HG03135 (cell line): Measurements from ENCODE around the gene SLC39A12.

Source experiments
- ATAC-seq: cut with Tn5 transposase; IDR thresholded peaks from one replicate; pipeline ENCODE4 v1.9.1; 2021; ENCODE audit warnings: mild to moderate bottlenecking, moderate library complexity; ENCODE audit not compliant: unreplicated experiment

SLC39A12 gene

DNA sequence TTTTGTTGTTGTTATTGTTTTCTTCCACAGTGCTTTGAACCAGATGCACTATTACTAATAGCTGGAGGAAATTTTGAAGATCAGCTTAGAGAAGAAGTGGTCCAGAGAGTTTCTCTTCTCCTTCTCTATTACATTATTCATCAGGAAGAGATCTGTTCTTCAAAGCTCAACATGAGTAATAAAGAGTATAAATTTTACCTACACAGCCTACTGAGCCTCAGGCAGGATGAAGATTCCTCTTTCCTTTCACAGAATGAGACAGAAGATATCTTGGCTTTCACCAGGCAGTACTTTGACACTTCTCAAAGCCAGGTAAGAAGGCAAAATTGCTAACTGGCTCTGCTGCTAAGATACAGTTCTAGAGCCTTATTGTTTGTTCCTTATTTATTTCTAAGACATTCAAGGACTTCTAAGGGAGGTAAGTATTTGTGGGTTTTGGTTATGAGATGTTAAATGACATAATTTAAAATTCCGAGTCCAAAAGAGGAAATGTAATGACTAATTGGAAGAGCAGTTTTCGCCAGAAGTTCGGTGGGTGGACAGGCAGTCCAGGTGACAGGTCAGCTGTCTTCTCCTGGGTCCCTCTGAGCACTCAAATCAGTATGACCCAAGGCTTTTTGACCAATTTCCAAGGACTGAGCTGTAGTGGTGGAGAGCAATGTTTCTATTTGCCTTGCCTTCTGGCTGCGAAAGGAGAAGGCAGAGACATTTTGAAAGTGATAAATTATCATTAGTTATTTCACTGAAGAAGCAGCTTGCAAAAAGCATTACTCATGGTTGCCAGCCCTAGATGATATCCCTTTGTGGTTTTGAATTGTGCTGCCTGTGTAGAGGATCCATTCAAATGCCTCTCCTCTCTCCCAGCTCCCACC lies 10.1 kb downstream of the SLC39A12 start:
- no peak for ATAC-seq

- no peak for ATAC-seq
Measured at GRCh38 chr10:17963431-17963830, 11.7 kb downstream of the SLC39A12 start.

GRCh38 chr10:17965649-17966235 lies 14.0 kb downstream of the SLC39A12 start:
- no peak for ATAC-seq

- no peak for ATAC-seq
Measured at GRCh38 chr10:17974505-17974904, 22.8 kb downstream of the SLC39A12 start.

DNA sequence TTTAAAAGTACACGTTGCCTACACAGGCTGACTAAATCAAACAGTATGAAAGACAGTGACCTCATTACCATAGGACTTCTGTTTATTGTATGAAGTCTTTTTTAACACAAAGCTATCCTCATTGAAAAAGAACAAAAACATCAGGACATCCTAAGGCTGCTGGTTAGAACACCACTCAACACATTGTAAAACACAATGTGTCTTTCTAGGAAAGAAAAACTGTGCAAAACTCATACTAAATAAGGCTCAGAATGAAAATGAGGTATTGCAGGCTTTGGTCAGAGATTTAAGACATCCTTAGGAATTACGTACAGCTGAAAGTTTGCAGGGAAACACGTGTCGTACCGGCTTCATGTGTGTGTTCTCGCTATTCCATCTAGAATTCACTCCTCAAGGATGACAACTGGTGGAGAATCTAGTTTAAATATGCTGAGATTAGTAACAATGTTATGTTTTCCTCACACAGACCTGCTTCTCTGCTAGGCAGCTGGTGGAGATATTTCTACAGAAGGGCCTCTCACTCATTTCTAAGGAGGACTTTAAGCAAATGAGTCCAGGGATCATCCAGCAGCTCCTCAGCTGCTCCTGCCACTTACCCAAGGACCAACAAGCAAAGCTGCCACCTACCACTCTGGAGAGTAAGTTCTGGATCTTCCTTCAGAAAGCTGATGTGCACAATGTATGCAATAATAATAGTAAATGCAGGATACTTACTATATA lies 29.3 kb downstream of the SLC39A12 start:
- ATAC-seq, result no peak

- ATAC-seq, result no peak
Measured at GRCh38 chr10:17981766-17982380, 30.2 kb downstream of the SLC39A12 start.

DNA sequence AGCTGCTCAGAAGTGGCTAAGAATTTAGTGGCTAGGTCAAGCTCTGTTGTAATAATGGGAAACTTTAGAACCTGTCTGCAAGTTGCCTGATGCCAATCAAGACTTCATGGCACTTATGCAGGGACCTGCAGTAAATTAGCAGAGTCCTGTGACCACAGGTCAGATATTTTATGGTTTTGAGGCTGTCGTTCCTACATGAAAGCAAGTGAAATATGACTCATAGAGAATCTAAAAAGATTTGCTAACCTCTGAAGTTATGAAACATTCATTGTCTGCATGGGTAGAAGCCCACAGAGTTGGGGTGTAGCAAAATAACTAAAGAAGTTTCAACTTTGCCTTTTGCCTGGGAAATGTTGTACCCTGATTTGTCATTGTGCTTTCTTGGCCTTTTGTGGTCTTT lies 32.3 kb downstream of the SLC39A12 start:
- no peak for ATAC-seq

- no peak for ATAC-seq
Measured at GRCh38 chr10:17984563-17984962, 32.8 kb downstream of the SLC39A12 start.

DNA sequence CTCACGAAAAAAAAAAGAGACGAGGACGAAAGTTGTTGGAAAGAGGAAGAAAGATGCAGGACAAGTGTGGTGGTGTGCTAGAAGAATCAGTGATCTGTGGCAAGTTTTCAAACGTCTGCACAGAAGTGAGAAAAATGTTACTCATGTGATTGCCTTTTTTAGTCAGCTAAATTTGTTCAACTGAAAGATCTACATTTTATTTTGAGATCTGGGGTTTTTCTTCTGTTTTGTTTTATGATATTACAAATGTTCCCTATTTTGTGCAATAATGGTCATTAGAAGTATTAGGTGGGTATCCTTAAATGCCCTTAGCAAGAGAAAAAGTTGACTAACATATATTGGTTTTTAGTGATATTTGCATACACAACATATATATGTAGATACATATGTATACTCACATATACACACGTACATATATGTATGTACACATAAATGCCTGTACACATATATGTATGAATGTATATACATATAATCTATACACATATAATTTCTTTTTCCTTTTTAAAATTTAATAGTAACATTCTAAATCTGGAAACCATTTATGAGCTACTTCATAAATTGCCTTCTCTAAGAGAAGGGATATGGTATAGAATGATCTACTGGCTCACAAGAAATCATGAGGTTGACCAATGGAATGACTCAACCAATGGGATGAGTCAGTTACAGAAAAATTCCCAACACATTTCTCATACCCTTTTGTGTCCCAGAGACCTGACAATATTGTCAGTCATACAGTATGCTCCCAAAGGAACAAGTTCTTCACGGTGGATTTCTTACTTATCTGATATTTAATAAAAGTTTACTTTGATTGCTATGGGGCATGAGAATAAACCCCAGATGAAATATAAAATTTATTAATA lies 38.4 kb downstream of the SLC39A12 start:
- ATAC-seq, result peak; percentile 64

GRCh38 chr10:17992266-17992665 lies 40.5 kb downstream of the SLC39A12 start:
- no peak for ATAC-seq

GRCh38 chr10:17993361-17993760 lies 41.6 kb downstream of the SLC39A12 start:
- no peak for ATAC-seq

DNA sequence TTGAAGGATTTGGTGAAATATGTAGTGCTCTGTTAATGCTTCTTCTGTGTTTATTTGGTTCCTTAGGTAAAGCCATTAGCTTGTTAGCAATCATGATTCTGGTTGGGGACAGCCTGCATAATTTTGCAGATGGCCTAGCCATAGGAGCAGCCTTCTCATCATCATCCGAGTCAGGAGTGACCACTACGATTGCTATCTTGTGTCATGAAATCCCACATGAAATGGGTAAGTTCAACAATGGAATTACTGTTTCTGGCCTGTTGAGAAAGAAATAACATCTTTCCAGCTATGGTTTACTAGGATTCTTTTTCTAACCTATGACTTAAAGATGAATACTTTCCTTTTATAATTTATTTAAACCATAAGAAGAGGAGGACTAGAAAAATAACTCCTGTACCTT lies 48.9 kb downstream of the SLC39A12 start:
- ATAC-seq, result no peak

DNA sequence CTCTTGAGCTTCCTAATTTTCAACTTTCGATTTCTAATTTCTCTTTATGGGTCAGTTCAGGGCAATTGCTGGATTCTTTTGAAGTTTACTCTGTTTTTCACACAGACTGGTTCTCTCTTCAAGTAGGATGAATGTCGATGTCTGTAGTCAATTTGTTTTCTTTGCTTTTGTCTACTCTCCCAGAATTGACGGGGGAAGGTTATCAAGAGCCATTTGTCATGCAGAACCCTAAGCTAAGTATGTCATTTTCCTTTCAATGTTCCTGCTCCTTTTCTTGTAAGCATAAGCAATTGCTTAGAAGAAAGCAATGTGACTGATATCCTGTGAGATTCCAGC lies 53.7 kb downstream of the SLC39A12 start:
- ATAC-seq, result no peak

DNA sequence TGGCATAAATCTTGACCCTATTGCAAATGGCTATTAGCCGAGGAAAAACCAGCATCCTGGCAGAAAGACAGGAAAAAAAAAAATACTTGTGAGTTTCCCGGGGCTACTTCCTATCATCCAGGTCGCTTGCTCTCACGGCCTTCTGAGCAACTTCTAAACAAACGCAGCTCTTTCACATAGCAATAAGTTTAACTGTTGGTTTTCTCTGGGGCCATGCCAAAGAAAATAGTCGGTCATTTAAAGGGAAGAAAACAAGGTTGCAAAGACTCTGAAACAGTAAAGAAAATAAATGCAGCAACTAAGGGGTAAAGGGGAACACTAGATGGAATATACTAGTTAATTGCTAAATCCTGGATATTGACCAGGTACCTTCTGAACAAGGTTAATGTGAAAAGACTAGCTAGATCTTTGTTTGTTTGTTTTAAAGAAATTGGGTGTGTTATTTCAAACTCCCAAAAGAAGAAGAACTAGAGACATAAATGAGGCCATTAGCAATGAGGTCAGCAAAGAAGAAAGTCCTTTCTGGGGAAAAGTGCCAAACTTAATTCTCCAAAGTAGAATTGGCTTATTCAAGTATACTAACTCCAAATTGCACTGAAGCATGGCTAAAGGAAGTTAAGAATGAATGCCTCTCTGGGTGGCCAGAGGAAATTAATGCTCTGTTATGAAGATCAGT lies 54.2 kb downstream of the SLC39A12 start:
- no peak for ATAC-seq

- no peak for ATAC-seq
Measured at GRCh38 chr10:18008986-18009385, 57.3 kb downstream of the SLC39A12 start.

- ATAC-seq, result no peak
Measured at GRCh38 chr10:18010050-18010449, 58.3 kb downstream of the SLC39A12 start.

- ATAC-seq, result no peak
Measured at GRCh38 chr10:18020523-18020922, 68.8 kb downstream of the SLC39A12 start.

DNA sequence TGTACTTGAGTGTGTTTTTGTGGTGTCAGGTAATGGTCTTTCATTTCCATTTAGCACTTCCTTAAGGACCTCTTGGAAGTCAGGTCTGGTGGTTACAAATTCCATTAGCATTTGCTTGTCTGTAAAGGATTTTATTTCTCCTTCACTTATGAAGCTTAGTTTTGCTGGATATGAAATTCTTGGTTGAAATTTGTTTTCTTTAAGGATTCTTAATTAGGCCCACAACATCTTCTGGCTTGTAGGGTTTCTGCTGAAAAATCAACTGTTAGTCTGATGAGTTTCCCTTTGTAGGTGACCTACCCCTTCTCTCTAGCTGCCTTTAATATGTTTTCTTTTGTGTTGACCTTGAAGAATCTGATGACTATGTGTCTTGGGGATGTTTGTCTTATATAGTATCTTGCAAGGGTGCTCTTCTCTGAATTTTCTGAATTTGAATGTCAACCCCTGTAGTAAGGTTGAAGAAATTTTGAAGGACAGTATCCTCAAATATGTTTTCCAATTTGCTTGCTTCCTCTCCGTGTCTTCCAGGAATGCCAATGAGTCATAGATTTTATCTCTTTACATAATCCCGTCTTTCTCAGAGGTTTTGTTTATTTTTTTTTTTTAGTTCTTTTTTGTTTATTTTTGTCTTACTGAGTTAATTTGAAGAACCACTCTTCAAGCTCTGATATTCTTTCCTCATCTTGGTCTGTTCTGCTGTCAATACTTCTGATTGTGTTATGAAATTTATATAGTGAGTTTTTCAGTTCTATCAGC lies 70.2 kb downstream of the SLC39A12 start:
- ATAC-seq, result no peak
